CD4-positive, alpha-beta T cell treated with Interleukin-15 for 1 hour (primary cell): ENCODE data around the gene LRP1.
A peak's percentile ranks its signal among the peaks of the same experiment; 100 is the strongest.

Experiments used
- DNase-seq: peaks from one replicate; pipeline ENCODE4 v3.0.0-alpha.2; 2020

Gene LRP1

GRCh38 chr12:57138526-57139272, 10.4 kb downstream of the LRP1 start:
- DNase-seq: no peak

- no peak for DNase-seq
Observed at GRCh38 chr12:57139796-57140649, 11.7 kb downstream of the LRP1 start.

GRCh38 chr12:57141249-57141648, 13.0 kb downstream of the LRP1 start:
- no peak for DNase-seq

- DNase-seq: no peak
Observed at GRCh38 chr12:57142121-57142520, 13.8 kb downstream of the LRP1 start.

- no peak for DNase-seq
Observed at GRCh38 chr12:57142727-57143126, 14.4 kb downstream of the LRP1 start.

GRCh38 chr12:57143454-57143853, 15.2 kb downstream of the LRP1 start:
- DNase-seq: no peak

GRCh38 chr12:57145460-57146059, 17.3 kb downstream of the LRP1 start:
- no peak for DNase-seq

- DNase-seq: no peak
Observed at GRCh38 chr12:57146092-57146491, 17.8 kb downstream of the LRP1 start.

- DNase-seq: no peak
Observed at GRCh38 chr12:57146961-57147944, 19.0 kb downstream of the LRP1 start, which contains the start of gene LRP1-AS. Gene LRP1-AS (minus strand): TSS chr12:57147619.

- DNase-seq: no peak
Observed at GRCh38 chr12:57148469-57149244, 20.4 kb downstream of the LRP1 start.

- no peak for DNase-seq
Observed at GRCh38 chr12:57149245-57149900, 21.1 kb downstream of the LRP1 start.

GRCh38 chr12:57150400-57151000, 22.2 kb downstream of the LRP1 start:
- no peak for DNase-seq

- DNase-seq: no peak
Observed at GRCh38 chr12:57151741-57152630, 23.7 kb downstream of the LRP1 start.

GRCh38 chr12:57152639-57153038, 24.4 kb downstream of the LRP1 start:
- no peak for DNase-seq

- DNase-seq: no peak
Observed at GRCh38 chr12:57153415-57153997, 25.2 kb downstream of the LRP1 start.

GRCh38 chr12:57154076-57154475, 25.8 kb downstream of the LRP1 start:
- no peak for DNase-seq

- DNase-seq: no peak
Observed at GRCh38 chr12:57154804-57155434, 26.6 kb downstream of the LRP1 start.

GRCh38 chr12:57156701-57157403, 28.6 kb downstream of the LRP1 start:
- peak; percentile 32 for DNase-seq
